Endothelial cell of umbilical vein (primary cell): ENCODE data around the gene GGA3. TPM values are rescaled to one million over a fixed set of nuclear protein-coding genes. Genes with fewer than 3 reads are reported as not detected.

ENCODE experiments used
- BruUV-seq: library from RNA; stranded (reverse); fragments of 400-500 nt; replicated peaks from 2 replicates; lab custom pipeline; 2021; lab: Mats Ljungman, UMichigan
- CTCF ChIA-PET: fragments of 300-600, 350-600 bp; sonication (Branson Sonifier 250); formaldehyde crosslinking; loops from one replicate; lab custom pipeline; 2021; ENCODE audit warnings: antibody characterized with exemption, inconsistent platforms; lab: Charles Lee
- POLR2A ChIA-PET: fragments of 300-600, 350-600 bp; sonication (Branson Sonifier 250); formaldehyde crosslinking; loops from one replicate; lab custom pipeline; 2021; ENCODE audit warnings: antibody characterized with exemption, inconsistent platforms; lab: Charles Lee
- DNase-seq: peaks from one replicate; pipeline ENCODE4 v3.0.0-alpha.2; 2011; ENCODE audit warnings: low read depth, low spot score
- FAIRE-seq: peaks from 2 replicates; lab custom pipeline; 2011; peaks lifted over from hg19 to GRCh38; lab: Jason Lieb, UNC
- H2AFZ ChIP-seq: 2 replicates; pipeline ENCODE4 v1.6.0; 2012; ENCODE audit warnings: low read depth, low read length, control low read depth, inconsistent platforms
- H3K27ac ChIP-seq: 2 replicates; pipeline ENCODE4 v1.5.1; 2011; ENCODE audit warnings: low read depth, mild to moderate bottlenecking, control low read depth, low read length, moderate library complexity; ENCODE audit not compliant: insufficient read depth
- H3K27me3 ChIP-seq, 2 experiments: 2 replicates each; pipeline versions ENCODE4 v1.6.0 to v1.6.1; 2011; ENCODE audit warnings: low read length in 2 of 2, mixed read lengths in 1 of 2; ENCODE audit not compliant: control insufficient read depth in 2 of 2, insufficient read depth in 2 of 2
- H3K36me3 ChIP-seq, 2 experiments: 2 replicates in 1 of 2; 3 replicates in 1 of 2; pipeline ENCODE4 v1.5.1; 2011; ENCODE audit warnings: low read length in 2 of 2, mild to moderate bottlenecking in 1 of 2, moderate library complexity in 1 of 2; ENCODE audit not compliant: control insufficient read depth in 2 of 2, insufficient read depth in 2 of 2; ENCODE audit errors: extremely low read depth in 1 of 2
- H3K4me1 ChIP-seq: 3 replicates; pipeline ENCODE4 v1.5.1; 2011; ENCODE audit warnings: mild to moderate bottlenecking, low read length; ENCODE audit not compliant: control insufficient read depth, insufficient read depth; ENCODE audit errors: extremely low read depth
- H3K4me2 ChIP-seq: 2 replicates; pipeline ENCODE4 v1.6.1; 2011; ENCODE audit warnings: low read length, control low read depth, mixed read lengths; ENCODE audit not compliant: insufficient read depth
- H3K4me3 ChIP-seq, 3 experiments: fragments of 200-600 bp in 1 of 3; sonication (generic), shearing (Covaris generic) in 1 of 3; replicated peaks in 1 of 3; 2 replicates each; pipeline ENCODE4 v1.5.1; 2011 to 2016; ENCODE audit warnings: control low read depth in 3 of 3, low read length in 3 of 3, mild to moderate bottlenecking in 2 of 3, inconsistent platforms in 1 of 3, low read depth in 1 of 3, moderate library complexity in 1 of 3; ENCODE audit not compliant: insufficient read depth in 1 of 3
- H3K79me2 ChIP-seq: 2 replicates; pipeline ENCODE4 v1.6.0; 2012; ENCODE audit warnings: low read length, inconsistent platforms; ENCODE audit not compliant: control insufficient read depth, insufficient read depth
- H3K9ac ChIP-seq: replicated peaks from 2 replicates; pipeline ENCODE3; 2011; ENCODE audit warnings: low read length, control low read depth; ENCODE audit not compliant: insufficient read depth; ENCODE audit errors: extremely low read depth
- H3K9me1 ChIP-seq: replicated peaks from 3 replicates; pipeline ENCODE4 v1.6.0; 2011; ENCODE audit warnings: mild to moderate bottlenecking, low read length; ENCODE audit not compliant: control insufficient read depth, insufficient read depth; ENCODE audit errors: extremely low read depth
- H3K9me3 ChIP-seq: replicated peaks from 2 replicates; pipeline ENCODE4 v1.5.1; 2012; ENCODE audit warnings: low read length, inconsistent platforms; ENCODE audit not compliant: control insufficient read depth, insufficient read depth
- H4K20me1 ChIP-seq: replicated peaks from 2 replicates; pipeline ENCODE3; 2011; ENCODE audit warnings: mild to moderate bottlenecking, low read length; ENCODE audit not compliant: control insufficient read depth, insufficient read depth; ENCODE audit errors: extremely low read depth
- CTCF ChIP-seq, 2 donors: IDR thresholded peaks; 1 replicate in 1 of 2; 2 replicates in 1 of 2; pipeline ENCODE4 v1.5.1; 2011; ENCODE audit warnings: low read length in 2 of 2, mild to moderate bottlenecking in 2 of 2, moderate library complexity in 2 of 2, control low read depth in 1 of 2, inconsistent platforms in 1 of 2, low read depth in 1 of 2; ENCODE audit not compliant: insufficient read depth in 1 of 2; ENCODE audit errors: extremely low read depth in 1 of 2
- EZH2 ChIP-seq: IDR thresholded peaks from 2 replicates; pipeline ENCODE4 v1.6.1; 2012; ENCODE audit warnings: borderline replicate concordance, low read depth, mild to moderate bottlenecking, moderate library complexity, low read length, inconsistent platforms; ENCODE audit not compliant: severe bottlenecking
- FOS ChIP-seq: IDR thresholded peaks from 2 replicates; pipeline ENCODE4 v1.6.1; 2011; ENCODE audit warnings: mild to moderate bottlenecking, low read length, moderate library complexity, borderline replicate concordance; ENCODE audit not compliant: insufficient read depth
- JUN ChIP-seq: IDR thresholded peaks from 2 replicates; pipeline ENCODE4 v1.6.1; 2011; ENCODE audit warnings: borderline replicate concordance, low read depth; ENCODE audit not compliant: insufficient read length, insufficient read depth
- MAX ChIP-seq: IDR thresholded peaks from 2 replicates; pipeline ENCODE4 v1.6.1; 2011; ENCODE audit not compliant: insufficient read depth, insufficient read length
- MYC ChIP-seq: IDR thresholded peaks from one replicate; pipeline ENCODE4 v1.6.1; 2011; ENCODE audit warnings: mild to moderate bottlenecking, low read depth, low read length
- POLR2A ChIP-seq: IDR thresholded peaks from 2 replicates; pipeline ENCODE4 v1.6.1; 2012; ENCODE audit warnings: low read depth, mild to moderate bottlenecking, control low read depth, low read length
- POLR2AphosphoS5 ChIP-seq: IDR thresholded peaks from 2 replicates; pipeline ENCODE4 v1.6.1; 2012; ENCODE audit warnings: low read depth, mild to moderate bottlenecking, control low read depth, low read length, moderate library complexity; ENCODE audit not compliant: insufficient read depth
- dilution Hi-C: fragments of 300-500 bp; cut with MboI; formaldehyde crosslinking; loops from one replicate; pipeline ENCODE4 v1.15.0; 2019; ENCODE audit warnings: low sequenced_read_pairs; ENCODE audit not compliant: extremely low pct_ligation_motif_present
- intact Hi-C: fragments of 100-400 bp; cut with micrococcal nuclease; formaldehyde crosslinking; loops from one replicate; pipeline ENCODE4 v1.10.0; 2022
- polyA plus RNA-seq, 4 experiments: library from polyadenylated mRNA; depleted of rRNA in 3 of 4; stranded (reverse) in 3 of 4; unstranded in 1 of 4; fragments of >200 nt; gene quantifications; 2 replicates each; pipeline versions ENCODE4 v1.2.1 to v1.2.3, GENCODE V29; 2011 to 2012; ENCODE audit warnings: missing spikeins in 1 of 4
- total RNA-seq: library from RNA; stranded (reverse); gene quantifications from 2 replicates; pipeline ENCODE4 v1.2.3, GENCODE V29; 2021

Gene GGA3
- total and polyA plus RNA-seq, 2 donors (not counting 3 experiments of a cell fraction or from before 2014, with no cell fraction given) = 41.2 to 62.9 TPM

GRCh38 chr17:75250009-75250471, 11.4 kb downstream of the GGA3 start:
- no peak for TF ChIP-seq MAX
- no peak for TF ChIP-seq MYC
- TF ChIP-seq CTCF (IDR thresholded peaks at IDR 0.05; ENCODE audit: extremely low read depth in 1 of 2, insufficient read depth in 1 of 2, low read depth in 1 of 2, low read length in 2 of 2) = no peak
- TF ChIP-seq JUN = no peak
- no peak for TF ChIP-seq POLR2A
- no peak for TF ChIP-seq FOS
- TF ChIP-seq EZH2 = no peak
- TF ChIP-seq POLR2AphosphoS5 = no peak
- no peaks in the 10 kb centered on the region for H3K27me3 ChIP-seq
- intact Hi-C loops (no loop called here), dilution Hi-C loops (no loop called here)
- no peak overlapping the region for H3K9ac ChIP-seq
- DNase-seq (peak; percentile 85), FAIRE-seq (peak; percentile 83)
- CTCF ChIA-PET = interaction anchor here (0.9 to 5.6 kb wide), 8 partner anchors 9 to 190 kb away, joined by 3 to 45 read pairs (median 6); partner anchors contain the start of genes GGA3, MIF4GD and MRPS7
- H3K9me1 ChIP-seq = no peaks in the 10 kb centered on the region
- H3K4me2 ChIP-seq = peak overlapping the region; percentile 65
- no peaks in the 10 kb centered on the region for H3K9me3 ChIP-seq
- H3K79me2 ChIP-seq = peaks cover 36% of the 10 kb centered on the region
- peaks cover 2 to 14% of the 10 kb centered on the region in 2 experiments for H3K36me3 ChIP-seq
- POLR2A ChIA-PET = interaction anchor here (1.0 to 1.2 kb wide), 2 partner anchors 11 to 156 kb away, joined by 5 read pairs; partner anchors contain the start of genes GGA3 and GRB2
- H2AFZ ChIP-seq = peak overlapping the region; percentile 42
- peaks cover 11% of the 10 kb centered on the region for H3K4me1 ChIP-seq
- no TSS peak for BruUV-seq
- peak overlapping the region in 2 of 3 experiments; percentile 12 to 33 for H3K4me3 ChIP-seq
- no peaks in the 10 kb centered on the region for H4K20me1 ChIP-seq
- peak overlapping the region; percentile 31 for H3K27ac ChIP-seq
